ENCODE measurements around the gene LDHA.
"Not testable (repeated sequence)": the region's sequence is repeated elsewhere in the genome, so short reads cannot be mapped to it uniquely, and the experiment has no call there.

The LDHA gene

DNA sequence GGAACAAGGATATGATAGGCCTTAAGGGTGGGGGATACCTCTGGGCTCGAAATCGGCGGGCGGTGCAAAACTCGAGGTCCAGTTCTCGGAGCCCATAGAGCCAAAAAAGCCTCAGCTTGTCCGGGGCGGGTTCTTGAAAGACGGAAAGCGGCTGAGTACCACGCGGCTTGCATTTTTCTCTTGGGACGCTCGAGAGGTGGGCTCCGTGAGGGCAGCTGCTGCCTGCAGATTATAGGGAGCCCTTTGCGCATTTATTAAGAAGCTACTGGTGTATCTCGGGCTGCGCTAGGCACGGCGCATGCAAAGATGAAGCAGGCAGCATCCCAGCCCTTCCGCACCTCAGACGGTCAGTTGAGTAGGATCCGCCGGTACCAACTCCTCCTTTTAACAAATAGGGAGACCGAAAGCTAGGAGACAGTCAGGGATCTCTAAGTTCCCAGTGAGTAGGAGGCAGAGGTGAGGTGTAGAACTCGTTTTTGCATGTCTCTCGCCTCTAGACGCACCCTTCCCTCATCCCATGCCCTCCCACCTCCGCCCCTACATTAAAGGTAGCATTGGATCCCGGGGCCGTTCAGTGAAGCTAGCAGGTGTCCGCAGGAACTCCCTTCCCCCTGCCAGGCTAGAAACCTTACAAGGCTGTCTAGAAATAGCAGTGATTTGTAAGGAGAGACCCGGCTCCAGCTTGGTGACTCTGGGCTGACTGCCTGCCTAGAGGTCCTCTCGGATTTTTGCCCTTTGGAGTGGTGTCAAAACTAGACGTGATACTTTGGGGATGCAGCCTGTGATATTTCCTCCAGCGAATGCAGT, 768 bp downstream of the LDHA start:
- peak; percentile 67 for DNase-seq

DNA sequence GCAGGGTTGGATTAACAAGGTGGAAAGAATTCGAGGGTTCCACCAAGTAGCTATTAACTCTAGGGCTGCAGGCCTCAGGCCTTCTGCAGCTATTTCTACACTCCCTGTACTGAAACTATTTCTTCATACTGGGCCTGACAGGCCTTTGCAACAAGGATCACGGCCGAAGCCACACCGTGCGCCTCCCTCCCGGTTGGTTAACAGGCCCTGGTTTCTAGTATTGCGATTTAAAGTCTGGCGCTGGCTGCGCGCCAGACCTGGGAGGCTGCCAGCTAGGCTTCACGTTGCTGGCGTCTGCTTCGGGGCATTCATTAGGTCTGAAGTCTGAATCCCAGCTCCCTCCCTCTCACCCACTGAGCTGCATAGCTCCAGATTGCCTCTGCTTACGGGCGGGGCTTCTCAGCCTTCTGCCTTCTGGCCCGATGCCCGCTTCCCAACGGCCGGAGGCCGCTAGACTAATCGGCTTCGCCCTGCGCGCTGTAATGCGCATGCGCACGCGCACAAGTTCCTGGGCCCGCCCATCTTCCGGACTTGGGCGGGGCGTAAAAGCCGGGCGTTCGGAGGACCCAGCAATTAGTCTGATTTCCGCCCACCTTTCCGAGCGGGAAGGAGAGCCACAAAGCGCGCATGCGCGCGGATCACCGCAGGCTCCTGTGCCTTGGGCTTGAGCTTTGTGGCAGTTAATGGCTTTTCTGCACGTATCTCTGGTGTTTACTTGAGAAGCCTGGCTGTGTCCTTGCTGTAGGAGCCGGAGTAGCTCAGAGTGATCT, 1.6 kb downstream of the LDHA start:
- peak; percentile 98 for DNase-seq

DNA sequence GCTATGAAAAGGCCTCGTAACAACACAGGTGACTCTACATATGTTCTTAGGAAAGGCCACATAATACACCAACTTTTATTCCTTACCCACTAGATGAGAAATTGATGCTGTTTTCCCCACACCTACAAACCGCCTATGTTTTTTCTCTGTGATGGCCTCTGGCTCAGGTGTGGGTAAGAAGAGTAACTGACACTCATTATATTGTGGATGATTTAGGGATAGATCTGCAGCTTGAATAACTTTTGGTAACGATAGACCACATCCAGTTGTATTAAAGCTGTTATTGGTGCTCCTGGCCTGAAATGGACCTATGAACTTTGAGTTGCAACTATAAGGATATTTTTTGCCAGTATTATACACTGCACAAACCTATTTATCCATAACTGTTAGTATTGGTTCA, 3.6 kb downstream of the LDHA start:
- no peak for DNase-seq

DNA sequence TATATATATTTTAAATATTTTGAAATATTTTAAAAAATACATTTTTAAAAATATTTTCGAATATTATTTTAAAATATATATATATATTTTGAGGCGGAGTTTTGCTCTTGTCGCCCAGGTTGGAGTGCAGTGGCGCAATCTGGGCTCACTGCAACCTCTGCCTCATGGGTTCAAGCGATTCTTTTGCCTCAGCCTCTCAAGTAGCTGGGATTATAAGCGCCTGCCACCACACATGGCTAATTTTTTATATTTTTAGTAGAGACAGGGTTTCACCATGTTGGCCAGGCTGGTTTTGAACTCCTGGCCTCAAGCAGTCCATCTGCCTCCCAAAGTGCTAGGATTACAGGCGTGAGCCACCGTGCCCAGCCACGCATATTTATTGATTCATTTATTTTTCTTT, 6.7 kb downstream of the LDHA start:
- DNase-seq, result not testable (repeated sequence)

DNA sequence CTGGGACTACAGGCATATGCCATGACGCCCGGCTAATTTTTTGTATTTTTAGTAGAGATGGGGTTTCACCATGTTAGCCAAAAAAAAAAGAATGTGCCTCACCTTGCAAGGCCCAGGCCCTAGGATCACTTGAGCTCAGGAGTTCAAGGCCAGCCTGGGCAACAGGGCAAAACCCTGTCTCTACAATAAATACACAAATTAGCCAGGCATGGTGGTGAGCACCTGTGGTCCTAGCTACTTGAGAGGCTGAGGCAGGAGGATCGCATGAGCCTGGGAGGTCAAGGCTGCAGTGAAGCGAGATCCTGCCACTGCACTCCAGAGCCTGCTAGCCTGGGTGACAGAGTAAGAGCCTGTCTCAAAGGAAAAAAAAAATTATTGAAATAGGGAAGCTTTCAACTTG, 9.7 kb downstream of the LDHA start:
- no peak for DNase-seq

DNA sequence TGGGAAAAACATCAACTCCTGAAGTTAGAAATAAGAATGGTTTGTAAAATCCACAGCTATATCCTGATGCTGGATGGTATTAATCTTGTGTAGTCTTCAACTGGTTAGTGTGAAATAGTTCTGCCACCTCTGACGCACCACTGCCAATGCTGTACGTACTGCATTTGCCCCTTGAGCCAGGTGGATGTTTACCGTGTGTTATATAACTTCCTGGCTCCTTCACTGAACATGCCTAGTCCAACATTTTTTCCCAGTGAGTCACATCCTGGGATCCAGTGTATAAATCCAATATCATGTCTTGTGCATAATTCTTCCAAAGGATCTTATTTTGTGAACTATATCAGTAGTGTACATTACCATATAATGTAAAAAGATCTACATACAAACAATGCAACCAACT, 13.0 kb downstream of the LDHA start:
- not testable (repeated sequence) for DNase-seq

DNA sequence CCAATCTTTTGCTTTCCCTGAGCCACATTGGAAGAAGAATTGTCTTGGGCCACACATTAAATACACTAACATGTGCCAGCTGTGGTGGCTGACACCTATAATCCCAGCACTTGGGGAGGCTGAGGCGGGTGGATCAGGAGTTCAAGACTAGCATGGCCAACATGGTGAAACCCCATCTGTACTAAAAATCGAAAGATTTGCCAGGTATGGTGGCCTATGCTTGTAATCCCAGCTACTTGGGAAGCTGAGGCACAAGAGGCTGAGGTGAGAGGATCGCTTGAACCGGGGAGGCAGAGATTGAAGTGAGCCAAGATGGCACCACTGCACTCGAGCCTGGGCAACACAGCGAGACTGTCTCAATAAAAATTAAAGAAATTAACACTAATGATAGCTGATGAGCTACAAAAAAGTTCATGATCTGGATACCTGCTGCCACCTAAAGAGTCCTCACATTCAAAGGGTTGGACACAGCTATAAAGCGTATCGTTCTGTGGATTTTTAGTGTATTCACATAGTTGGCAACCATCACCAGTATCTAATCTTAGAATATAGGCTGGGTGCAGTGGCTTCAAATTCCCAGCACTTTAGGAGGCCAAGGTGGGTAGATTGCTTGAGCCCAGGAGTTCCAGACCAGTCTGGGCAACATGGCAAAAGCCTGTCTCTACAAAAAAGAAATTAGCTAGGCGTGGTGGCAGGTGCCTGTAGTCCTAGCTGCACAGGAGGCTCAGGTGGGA, 14.4 kb downstream of the LDHA start:
- no peak for DNase-seq

DNA sequence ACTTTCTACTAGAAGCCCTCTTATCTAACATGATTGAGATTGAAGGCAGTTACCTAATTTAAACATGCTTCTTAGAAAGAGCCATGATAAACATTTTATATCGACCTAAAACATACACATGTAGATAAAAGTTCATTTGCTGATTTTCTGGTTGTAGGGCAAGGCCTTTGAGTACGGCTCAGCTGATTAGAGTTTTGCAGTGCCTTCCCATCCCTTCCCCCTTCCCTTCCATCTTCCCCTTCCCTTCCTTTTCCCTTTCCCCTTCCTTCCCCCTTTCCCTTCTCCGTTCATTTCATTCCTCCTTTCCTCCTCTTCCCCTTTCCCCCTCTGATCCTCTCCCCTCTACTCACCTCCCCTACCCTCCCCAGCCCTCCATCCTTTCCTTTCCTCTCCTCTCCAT, 22.1 kb downstream of the LDHA start:
- DNase-seq, result no peak

DNA sequence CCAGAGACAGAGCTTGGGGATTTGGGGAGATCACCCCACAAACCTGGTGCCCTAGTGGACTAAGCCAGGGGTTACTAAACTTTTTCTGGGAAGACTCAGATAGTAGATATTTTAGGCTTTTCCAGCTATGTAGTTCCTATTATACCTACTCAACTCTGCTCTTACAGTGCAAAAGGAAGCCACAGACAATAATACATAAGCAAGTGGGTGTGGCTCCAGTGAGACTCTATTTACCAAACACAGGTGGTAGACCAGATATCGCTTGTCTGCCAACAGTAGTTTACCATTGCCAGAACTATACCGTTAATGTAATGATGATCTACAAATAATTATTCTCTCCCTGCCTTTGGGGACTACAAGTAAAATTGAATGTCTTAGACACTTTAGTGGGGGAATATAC, 24.7 kb downstream of the LDHA start:
- no peak for DNase-seq

DNA sequence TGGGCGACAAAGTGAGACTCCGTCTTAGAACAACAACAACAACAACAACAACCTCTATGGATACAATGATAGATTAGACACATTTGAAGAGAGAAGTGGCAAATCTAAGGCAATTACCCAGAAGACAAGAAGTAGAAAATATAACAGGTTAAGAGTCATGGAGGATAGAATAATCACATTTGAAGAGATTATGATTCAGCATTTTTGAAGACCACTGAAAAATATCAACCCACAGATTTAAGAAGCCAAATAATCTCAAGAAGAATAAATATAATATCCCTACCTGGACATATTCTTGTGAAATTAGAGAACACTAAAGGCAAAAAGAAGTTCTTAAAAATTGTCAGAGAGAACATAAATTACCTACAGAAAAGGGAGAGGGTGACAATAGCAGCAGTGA, 25.7 kb downstream of the LDHA start:
- DNase-seq, result no peak

DNA sequence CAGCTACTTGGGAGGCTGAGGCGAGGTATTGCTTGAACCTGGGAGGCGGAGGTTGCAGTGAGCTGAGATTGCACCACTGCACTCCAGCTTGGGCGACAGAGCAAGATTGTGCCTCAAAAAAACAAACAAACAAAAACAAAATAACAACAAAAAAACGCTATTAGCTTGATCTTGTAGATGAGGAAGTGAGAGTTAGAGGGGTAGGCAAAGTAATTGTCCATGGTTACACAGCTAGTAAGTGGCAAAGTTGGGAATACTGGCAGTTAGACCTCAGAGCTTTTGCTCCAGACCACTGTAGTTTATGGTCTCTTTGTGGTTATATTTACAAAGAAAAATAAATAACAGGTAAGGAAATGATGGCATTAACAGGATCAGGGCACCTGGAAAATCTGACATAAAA, 32.9 kb downstream of the LDHA start:
- DNase-seq, result no peak

DNA sequence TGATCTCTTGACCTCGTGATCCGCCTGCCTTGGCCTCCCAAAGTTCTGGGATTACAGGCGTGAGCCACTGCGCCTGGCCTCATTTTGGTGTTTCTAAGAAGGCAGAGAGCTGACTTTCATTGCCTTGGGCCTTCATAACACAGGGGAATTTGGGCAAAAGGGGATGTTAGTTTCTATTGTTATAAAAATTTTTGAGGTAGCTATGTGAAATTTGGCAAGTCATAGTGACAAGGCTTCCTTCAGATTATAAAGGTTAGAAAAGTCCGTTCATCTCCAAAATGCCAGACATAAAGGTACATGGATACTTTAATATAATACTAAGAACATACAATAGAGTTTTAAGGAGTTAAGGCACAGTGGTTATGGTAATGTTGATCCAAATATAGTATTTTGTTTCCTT, 35.0 kb downstream of the LDHA start:
- no peak for DNase-seq

DNA sequence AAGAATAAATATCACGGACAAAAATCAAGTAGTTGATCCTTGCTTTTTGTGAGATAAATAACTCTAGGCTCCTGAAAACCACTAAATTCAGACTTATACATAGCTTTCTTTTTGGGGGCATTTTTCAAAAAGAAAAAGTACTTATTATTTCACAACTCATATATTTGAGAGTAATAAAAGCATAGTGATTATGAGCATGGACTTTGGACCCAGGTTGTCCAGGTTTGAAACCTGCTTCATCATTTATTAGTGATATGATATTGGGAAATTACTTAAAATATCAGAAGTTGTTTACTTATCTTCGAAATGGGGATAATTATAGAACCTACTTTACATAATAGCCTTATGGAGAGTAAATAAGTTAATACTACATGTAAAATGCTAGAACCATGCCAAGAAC, 44.3 kb downstream of the LDHA start:
- no peak for DNase-seq

DNA sequence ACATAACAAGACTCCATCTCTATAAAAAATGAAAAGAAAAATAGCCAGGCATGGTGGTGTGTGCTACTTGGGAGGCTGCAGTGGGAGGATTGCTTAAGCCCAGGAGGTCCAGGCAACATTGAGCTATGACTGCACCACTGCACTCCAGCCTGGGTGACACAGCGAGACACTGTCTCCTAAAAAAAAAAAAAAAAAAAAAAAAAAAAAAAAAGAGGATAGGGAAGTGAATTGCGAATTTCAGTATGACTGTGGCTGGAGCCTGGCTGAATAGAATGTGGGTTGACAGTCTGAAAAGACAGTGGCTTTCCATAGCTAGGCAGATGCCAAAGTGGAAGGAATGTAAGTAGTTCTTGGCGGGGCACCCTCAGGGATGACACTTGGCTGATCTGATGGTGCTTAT, 54.9 kb downstream of the LDHA start:
- no peak for DNase-seq

DNA sequence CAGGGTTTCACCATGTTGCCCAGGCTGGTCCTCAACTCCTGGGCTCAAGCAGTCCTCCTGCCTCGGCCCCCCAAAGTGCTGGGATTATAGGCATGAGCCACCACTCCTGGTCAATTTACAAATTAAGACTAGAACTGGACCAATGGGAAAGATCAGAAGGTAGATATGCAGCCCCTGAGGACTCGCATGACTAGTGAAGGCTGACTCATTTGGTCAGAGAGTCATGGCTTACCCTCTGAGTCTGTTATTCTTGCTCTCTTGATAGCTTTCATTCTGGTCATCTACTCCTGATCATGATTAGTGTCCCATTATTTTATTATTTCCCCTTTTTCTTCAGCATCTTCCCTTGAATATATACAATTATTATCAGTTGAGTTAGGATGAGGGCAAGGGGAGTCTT, 58.6 kb downstream of the LDHA start:
- DNase-seq, result no peak

DNA sequence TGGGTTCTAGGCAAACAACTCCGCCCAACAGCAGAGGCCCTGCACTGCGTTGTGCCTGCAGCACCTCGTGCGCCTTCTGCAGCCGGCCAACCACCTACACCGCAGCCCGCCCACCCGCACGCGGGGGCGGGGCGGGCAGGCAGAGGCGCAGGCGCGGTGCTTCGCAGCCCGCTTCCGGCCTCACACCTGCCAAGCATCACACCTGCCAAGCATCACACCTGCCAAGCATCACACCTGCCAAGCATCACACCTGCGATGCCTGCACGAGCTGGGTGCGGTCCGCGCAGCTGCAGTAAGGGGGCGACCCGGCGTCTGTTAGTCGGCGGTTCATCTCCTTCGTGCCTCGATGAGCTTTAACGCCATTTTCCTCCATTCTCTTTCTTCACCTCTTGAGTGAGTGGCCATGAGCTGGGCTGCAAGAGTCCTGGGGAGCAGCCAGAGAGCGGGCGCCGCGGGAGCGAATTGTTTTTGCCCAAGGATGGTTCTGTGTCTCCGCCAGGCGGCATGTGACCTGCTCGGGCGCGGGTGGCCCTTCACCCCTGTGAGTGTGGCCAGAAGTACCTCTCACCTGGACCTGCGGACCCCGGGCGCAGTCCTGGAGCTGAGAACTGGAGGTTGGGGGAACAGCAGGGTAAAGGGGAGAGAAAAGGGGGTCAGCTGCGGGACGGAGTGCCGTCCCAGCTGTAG, 61.5 kb downstream of the LDHA start, which contains the start of gene LDHAL6A:
Gene LDHAL6A, plus strand, starts transcription at position 171 of the 687 bp plus-strand sequence. CDS start 825 bp downstream, outside the sequence.
- DNase-seq, result peak; percentile 63

DNA sequence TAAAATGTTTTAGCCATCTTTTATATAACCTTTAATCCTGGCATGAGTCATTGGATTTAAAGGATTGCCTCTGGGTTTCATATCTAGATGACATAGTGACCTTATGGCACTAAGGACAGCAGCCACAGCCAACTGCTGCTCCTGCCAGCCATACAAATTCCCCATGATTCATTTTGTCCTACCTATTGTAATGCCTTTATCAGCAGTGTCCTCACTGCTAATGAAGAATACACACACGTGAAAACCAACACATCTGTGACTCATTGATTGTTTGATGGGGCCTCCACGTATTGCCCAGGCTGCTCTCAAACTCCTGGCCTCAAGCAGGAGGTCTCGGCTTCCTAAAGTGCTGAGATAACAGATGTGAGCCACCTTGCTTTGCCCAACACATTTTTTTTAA, 63.1 kb downstream of the LDHA start:
- no peak for DNase-seq
